ENCODE results near the gene CD200. TPM values are rescaled to one million over a fixed set of nuclear protein-coding genes. Genes with fewer than 3 reads are reported as not detected.

CD200 gene
- total RNA-seq, 1 experiment from 2014 or later, result not detected

- in situ Hi-C loops (cut with HindIII; ENCODE audit: low pct_unique_long_range_greater_than_20kb, low sequenced_read_pairs), result no loop called here
- no peak for DNase-seq (ENCODE audit: low read depth)
Measured at GRCh38 chr3:112351823-112352222, 18.9 kb downstream of the CD200 start.

GRCh38 chr3:112352720-112353119 is 19.8 kb downstream of the CD200 start:
- in situ Hi-C loops (cut with HindIII; ENCODE audit: low pct_unique_long_range_greater_than_20kb, low sequenced_read_pairs), result no loop called here
- no peak for DNase-seq (ENCODE audit: low read depth)

DNA sequence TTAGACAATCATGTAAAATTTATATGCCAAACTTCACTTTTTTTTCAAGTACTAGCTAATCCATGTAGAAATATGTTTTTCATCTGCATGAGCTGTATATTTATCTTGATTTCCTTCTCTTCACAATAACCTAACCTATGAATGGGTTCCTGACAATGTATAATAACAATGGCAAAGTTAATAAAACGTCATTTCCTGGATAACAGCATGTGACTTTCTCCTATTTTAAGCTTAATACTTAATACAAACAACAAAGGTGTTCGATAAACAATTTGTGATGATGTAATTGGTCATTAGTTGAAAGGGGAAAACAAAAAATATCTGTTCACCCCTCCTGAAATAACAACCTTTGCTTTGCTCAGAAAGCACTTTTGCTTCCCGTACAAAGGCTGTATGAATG is 20.4 kb downstream of the CD200 start:
- in situ Hi-C loops (cut with HindIII; ENCODE audit: low pct_unique_long_range_greater_than_20kb, low sequenced_read_pairs), result no loop called here
- DNase-seq (ENCODE audit: low read depth), result no peak

DNA sequence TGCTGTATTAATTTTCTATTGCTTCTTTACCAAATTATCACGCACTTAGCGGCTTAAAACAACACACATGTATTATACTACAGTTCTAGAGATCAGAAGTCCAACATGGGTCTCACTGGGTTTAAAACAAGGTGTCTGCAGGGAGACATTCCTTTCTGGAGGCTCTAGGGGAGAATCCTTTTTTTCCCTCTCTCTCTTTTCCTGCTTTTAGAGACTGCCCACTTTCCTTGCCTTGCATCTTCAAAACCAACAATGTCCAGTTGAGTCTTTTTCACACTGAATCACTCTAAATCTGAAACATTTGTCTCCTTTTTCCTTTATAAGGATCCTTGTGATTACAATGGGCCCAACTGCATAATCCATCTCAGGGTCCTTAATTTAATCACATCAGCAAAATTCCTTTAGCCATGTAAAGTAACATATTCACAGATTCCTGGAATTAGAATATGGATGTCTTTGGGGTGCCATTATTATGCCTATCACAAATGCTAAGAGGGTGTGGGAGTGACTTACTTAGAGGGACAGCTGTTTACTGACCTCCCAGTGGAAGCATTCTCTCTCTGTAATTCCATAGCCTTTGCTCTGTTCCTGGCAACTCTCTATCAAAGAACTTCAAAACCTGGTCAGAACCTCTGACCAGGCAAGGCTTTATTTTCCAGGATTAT is 21.8 kb downstream of the CD200 start:
- in situ Hi-C loops (cut with HindIII; ENCODE audit: low pct_unique_long_range_greater_than_20kb, low sequenced_read_pairs), result no loop called here
- no peak for DNase-seq (ENCODE audit: low read depth)

DNA sequence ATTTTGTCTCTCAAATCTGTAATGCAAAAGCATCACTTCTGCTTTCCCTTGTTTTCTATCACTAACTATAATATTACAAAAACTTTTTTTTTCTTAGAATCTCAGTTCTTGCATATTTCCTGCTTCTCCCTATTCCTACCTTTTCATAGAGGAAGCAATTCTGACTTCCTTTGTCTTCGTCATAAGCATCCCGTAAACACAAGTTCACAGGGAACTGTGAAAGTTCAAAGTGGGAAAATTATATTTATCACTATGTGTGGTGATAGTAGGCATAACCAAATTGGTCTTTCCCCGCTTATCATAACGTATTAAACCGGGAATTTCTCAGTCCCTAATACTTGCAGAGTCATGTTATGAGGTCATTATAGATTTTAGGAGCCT is 22.3 kb downstream of the CD200 start:
- in situ Hi-C loops (cut with HindIII; ENCODE audit: low pct_unique_long_range_greater_than_20kb, low sequenced_read_pairs), result no loop called here
- no peak for DNase-seq (ENCODE audit: low read depth)

DNA sequence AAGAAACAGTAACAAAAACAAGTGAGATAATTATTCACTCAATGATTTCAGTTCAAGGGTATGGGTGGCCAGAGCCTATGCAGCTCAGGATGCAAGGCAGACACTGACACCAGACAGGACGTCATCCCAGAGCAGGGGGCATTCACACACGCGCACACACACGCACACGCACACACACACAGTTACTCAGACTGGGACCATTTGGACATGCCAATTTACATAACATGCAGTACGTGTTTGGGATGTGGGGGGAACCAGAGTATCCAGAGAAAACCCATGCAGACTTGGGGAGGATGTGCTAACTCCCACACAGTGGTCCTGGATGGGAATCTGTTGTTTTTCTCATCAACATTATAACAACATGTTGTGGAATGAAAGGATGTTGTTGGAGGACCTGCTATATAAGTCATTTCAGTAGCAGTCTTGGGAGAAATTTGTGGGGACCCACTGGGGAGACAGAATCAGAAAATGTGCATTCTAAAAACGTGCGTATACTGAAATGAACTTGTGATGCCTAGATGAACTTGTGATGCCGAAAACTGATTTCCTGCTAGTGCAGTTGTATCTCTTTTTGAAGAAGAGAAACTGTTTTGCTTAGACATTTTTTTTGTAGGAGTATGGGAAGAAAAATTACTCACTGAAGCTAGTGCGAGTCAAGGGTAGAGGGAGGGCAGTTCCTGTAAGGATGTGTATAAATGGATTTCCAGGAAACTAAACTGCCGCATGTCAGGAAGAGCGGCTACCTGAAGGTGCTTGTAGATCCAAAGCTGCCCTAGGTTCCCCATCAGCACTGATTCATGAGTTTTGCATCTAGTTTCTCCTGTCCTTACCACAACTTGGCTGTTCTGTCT is 25.2 kb downstream of the CD200 start:
- in situ Hi-C loops (cut with HindIII; ENCODE audit: low pct_unique_long_range_greater_than_20kb, low sequenced_read_pairs), result no loop called here

DNA sequence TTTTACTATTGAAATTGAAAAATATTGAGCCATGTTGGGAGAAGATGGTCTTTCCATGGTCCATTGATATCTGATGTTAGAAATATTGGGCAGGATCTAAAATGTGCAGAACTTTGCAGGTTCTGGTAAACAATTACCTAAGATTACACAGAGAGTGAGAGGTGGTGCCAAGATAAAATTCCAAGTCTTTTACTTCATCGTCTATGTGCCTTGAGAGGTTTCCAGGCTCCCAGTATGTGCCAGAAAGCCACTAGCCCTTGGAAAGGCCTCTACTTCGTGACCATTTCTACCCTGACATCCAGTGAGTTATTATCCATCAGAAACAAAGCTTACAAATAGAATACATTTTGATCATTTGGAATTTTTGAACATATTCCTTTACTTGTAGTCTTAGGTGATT is 27.6 kb downstream of the CD200 start:
- DNase-seq (ENCODE audit: low read depth), result no peak
- in situ Hi-C loops (cut with HindIII; ENCODE audit: low pct_unique_long_range_greater_than_20kb, low sequenced_read_pairs), result no loop called here

More for the DNA sequence above, 25.2 kb downstream of the CD200 start:
- DNase-seq (ENCODE audit: low read depth), result no peak

- DNase-seq (ENCODE audit: low read depth), result no peak
- in situ Hi-C loops (cut with HindIII; ENCODE audit: low pct_unique_long_range_greater_than_20kb, low sequenced_read_pairs), result no loop called here
Measured at GRCh38 chr3:112362221-112362620, 29.3 kb downstream of the CD200 start.

DNA sequence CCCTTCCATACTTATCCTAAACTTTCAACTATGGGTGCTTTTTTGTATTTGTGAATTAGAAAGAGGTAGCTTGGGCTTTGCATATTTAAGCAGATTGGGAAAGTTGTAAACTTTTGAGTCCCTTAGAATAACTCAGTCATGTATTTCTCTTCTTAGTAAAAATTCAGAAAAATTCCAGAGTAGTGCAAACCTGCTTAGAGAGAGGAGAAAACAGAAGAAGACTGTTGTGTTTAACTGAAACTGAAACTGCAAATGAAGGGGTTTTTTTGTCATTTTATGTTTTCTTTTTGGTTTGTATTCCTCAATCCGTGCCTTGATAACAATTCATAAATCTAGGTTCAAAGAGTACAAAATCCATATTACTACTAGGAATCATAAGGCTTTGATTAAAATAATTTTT is 31.3 kb downstream of the CD200 start:
- DNase-seq (ENCODE audit: low read depth), result no peak
- in situ Hi-C loops (cut with HindIII; ENCODE audit: low pct_unique_long_range_greater_than_20kb, low sequenced_read_pairs), result no loop called here

DNA sequence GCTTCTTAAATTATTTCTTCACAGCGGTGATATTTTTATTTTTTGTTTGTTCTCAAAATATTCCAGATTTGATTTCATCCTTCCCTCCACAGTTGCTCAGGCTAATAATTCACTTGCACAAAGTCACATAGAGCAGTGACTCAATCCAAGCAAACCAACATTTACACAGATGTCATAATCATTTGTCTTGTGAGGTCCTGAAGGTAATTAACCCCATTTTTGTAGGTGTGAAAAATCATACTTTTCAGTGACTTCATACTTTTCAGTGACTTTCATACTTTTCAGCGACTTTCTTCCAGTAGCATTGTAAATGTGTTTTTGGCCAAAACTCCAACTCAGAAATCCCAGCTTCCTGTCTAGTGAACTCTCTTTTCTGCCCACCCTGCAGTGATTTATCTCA is 32.1 kb downstream of the CD200 start:
- peak; percentile 9 for DNase-seq (ENCODE audit: low read depth)
- in situ Hi-C loops (cut with HindIII; ENCODE audit: low pct_unique_long_range_greater_than_20kb, low sequenced_read_pairs), result no loop called here

DNA sequence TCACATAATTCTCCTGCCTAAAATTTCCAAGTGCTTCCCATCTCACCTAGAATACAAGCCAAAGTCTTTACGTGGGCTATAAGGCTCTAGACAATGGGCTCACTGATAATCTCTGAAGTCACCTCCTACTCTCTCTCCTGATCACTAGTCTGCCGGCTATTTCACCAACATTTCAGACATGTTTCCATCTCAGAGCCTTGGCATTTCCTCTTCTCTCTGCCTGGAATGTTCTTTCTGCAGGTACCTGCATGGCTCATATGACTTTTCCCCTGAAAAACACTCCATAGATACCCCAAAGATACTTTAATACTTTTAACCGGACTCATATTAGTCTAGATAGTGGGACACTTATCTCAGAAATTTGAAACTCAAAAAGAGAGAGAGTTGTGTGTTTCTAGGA is 32.7 kb downstream of the CD200 start:
- DNase-seq (ENCODE audit: low read depth), result no peak
- in situ Hi-C loops (cut with HindIII; ENCODE audit: low pct_unique_long_range_greater_than_20kb, low sequenced_read_pairs), result no loop called here

DNA sequence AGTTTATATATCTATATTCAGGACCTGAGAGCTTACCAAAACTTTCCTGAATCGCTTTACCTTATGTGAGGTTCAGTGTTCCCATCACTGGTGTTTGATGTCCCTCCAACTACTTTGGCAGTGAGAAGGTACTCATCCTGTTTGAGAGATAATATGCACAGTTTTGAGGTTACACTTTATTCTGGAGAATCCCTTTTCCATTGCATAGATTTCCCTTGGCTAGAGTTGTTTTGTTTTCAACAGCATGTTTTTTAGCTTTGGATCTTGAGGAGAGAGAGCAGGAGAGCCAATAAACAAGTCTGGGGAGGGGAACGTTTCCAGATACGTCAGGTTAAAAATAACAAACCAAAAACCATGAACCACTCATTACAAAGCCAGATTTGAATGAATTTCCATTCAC is 33.6 kb downstream of the CD200 start:
- in situ Hi-C loops (cut with HindIII; ENCODE audit: low pct_unique_long_range_greater_than_20kb, low sequenced_read_pairs), result no loop called here
- DNase-seq (ENCODE audit: low read depth), result no peak

GRCh38 chr3:112371569-112371968 is 38.6 kb downstream of the CD200 start:
- in situ Hi-C loops (cut with HindIII; ENCODE audit: low pct_unique_long_range_greater_than_20kb, low sequenced_read_pairs), result no loop called here

GRCh38 chr3:112372396-112372795 is 39.4 kb downstream of the CD200 start:
- DNase-seq (ENCODE audit: low read depth), result no peak

More at GRCh38 chr3:112371569-112371968, 38.6 kb downstream of the CD200 start:
- no peak for DNase-seq (ENCODE audit: low read depth)

DNA sequence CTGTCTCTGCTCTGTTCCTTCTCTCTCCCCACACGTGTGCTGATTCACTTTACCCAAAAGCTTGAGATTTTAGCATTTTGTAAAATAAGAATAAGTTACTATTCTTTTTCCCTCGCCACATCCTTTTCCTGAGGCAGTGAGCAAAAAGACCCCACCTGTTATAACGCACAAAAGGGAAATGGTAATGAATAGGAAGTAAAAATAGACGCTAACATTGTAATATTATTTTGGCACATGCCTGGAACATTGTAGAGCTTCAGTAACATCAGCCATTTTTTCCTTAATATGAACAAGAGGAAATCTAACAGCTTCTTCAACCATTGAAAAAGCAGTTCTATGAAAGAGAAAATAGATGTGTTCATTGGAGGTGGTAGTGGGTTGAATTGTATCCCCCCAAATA is 40.5 kb downstream of the CD200 start:
- no peak for DNase-seq (ENCODE audit: low read depth)
- in situ Hi-C loops (cut with HindIII; ENCODE audit: low pct_unique_long_range_greater_than_20kb, low sequenced_read_pairs), result no loop called here

More at GRCh38 chr3:112372396-112372795, 39.4 kb downstream of the CD200 start:
- in situ Hi-C loops (cut with HindIII; ENCODE audit: low pct_unique_long_range_greater_than_20kb, low sequenced_read_pairs), result no loop called here

- DNase-seq (ENCODE audit: low read depth), result no peak
- in situ Hi-C loops (cut with HindIII; ENCODE audit: low pct_unique_long_range_greater_than_20kb, low sequenced_read_pairs), result no loop called here
Measured at GRCh38 chr3:112373924-112374323, 41.0 kb downstream of the CD200 start.

GRCh38 chr3:112374333-112374734 is 41.4 kb downstream of the CD200 start:
- no peak for DNase-seq (ENCODE audit: low read depth)
- in situ Hi-C loops (cut with HindIII; ENCODE audit: low pct_unique_long_range_greater_than_20kb, low sequenced_read_pairs), result no loop called here

GRCh38 chr3:112375117-112375516 is 42.2 kb downstream of the CD200 start:
- no peak for DNase-seq (ENCODE audit: low read depth)
- in situ Hi-C loops (cut with HindIII; ENCODE audit: low pct_unique_long_range_greater_than_20kb, low sequenced_read_pairs), result no loop called here

DNA sequence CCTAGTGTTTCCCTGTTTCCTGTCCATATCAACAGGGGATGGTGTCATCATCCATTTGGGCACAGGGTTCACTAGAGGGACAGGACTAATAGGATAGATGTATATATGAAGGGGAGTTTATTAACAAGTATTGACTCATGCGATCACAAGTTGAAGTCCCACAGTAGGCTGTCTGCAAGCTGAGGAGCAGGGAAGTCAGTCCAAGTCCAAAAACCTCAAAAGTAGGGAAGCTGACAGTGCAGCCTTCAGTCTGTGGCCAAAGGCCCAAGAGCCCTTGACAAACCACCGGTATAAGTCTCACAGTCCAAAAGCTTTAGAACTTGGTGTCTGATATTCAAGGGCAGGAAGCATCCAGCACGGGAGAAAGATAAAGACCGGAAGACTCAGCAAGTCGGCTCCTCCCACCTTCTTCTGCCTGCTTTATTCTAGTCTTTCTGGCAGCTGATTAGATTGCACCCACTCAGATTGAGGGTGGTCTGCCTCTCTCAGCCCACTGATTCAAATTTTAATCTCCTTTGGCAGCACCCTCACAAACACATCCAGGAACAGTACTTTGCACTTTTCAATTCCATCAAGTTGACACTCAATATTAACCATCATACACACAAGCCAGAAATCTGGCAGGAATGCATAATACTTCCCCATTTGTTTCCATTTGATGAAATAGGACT is 43.4 kb downstream of the CD200 start:
- in situ Hi-C loops (cut with HindIII; ENCODE audit: low pct_unique_long_range_greater_than_20kb, low sequenced_read_pairs), result no loop called here
- DNase-seq (ENCODE audit: low read depth), result no peak
